HL-60 (cell line): ENCODE data around the gene CSHL1.

Source experiments
- DNase-seq, 2 experiments: peaks; one replicate each; pipeline ENCODE4 v3.0.0-alpha.2; 2010 to 2020; ENCODE audit warnings: low read depth in 1 of 2, low spot score in 1 of 2
- H3K27ac ChIP-seq: fragments of 250-450 bp; sonication (Bioruptor Pico); replicated peaks from 2 replicates; pipeline ENCODE4 v1.5.1; 2020; ENCODE audit warnings: mild to moderate bottlenecking, moderate library complexity
- H3K27me3 ChIP-seq: fragments of 250-450 bp; sonication (Bioruptor Pico); 2 replicates; pipeline ENCODE4 v1.5.1; 2021; ENCODE audit warnings: mild to moderate bottlenecking, moderate library complexity; ENCODE audit not compliant: insufficient read depth, poor library complexity, severe bottlenecking
- H3K4me3 ChIP-seq: replicated peaks from 2 replicates; pipeline ENCODE4 v1.5.1; 2011; ENCODE audit warnings: mild to moderate bottlenecking, control low read depth, low read length; ENCODE audit not compliant: insufficient read depth
- CTCF ChIP-seq: IDR thresholded peaks from one replicate; pipeline ENCODE4 v1.5.1; 2011; ENCODE audit warnings: low read length, control low read depth, inconsistent platforms; ENCODE audit not compliant: insufficient read depth
- GABPA ChIP-seq: IDR thresholded peaks from 2 replicates; pipeline ENCODE4 v1.6.1; 2012; ENCODE audit warnings: low read depth
- POLR2AphosphoS5 ChIP-seq: IDR thresholded peaks from 2 replicates; pipeline ENCODE4 v1.6.1; 2012; ENCODE audit warnings: low read depth
- REST ChIP-seq: IDR thresholded peaks from 2 replicates; pipeline ENCODE4 v1.6.1; 2012; ENCODE audit warnings: low read depth; ENCODE audit not compliant: insufficient replicate concordance
- SPI1 ChIP-seq: IDR thresholded peaks from 2 replicates; pipeline ENCODE4 v1.6.1; 2012; ENCODE audit warnings: low read depth, mild to moderate bottlenecking, borderline replicate concordance

The CSHL1 gene

GRCh38 chr17:63944736-63945499 lies 33.9 kb upstream of the CSHL1 start:
- no peaks in the 10 kb centered on the region for H3K27me3 ChIP-seq
- TF ChIP-seq POLR2AphosphoS5, result no peak
- TF ChIP-seq SPI1, result no peak
- no peak for TF ChIP-seq REST
- TF ChIP-seq CTCF, result no peak
- no peak for TF ChIP-seq GABPA

GRCh38 chr17:63943745-63944144 lies 32.7 kb upstream of the CSHL1 start:
- no peak overlapping the region for H3K27ac ChIP-seq
- no peaks in the 10 kb centered on the region for H3K27me3 ChIP-seq
- DNase-seq, result no peak
- TF ChIP-seq REST, result no peak
- no peak for TF ChIP-seq CTCF
- TF ChIP-seq GABPA, result no peak
- TF ChIP-seq SPI1, result no peak
- TF ChIP-seq POLR2AphosphoS5, result no peak
- no peak overlapping the region for H3K4me3 ChIP-seq

More at GRCh38 chr17:63944736-63945499, 33.9 kb upstream of the CSHL1 start:
- DNase-seq, result no peak
- no peak overlapping the region for H3K27ac ChIP-seq
- no peak overlapping the region for H3K4me3 ChIP-seq

GRCh38 chr17:63942309-63942985 lies 31.4 kb upstream of the CSHL1 start:
- H3K27me3 ChIP-seq, result no peaks in the 10 kb centered on the region

More at GRCh38 chr17:63942309-63942985, 31.4 kb upstream of the CSHL1 start:
- no peak overlapping the region for H3K4me3 ChIP-seq
- no peak overlapping the region for H3K27ac ChIP-seq
- no peak for DNase-seq
- TF ChIP-seq REST (no peak), GABPA (no peak), POLR2AphosphoS5 (no peak), SPI1 (no peak), CTCF (no peak)
